Inflammatory macrophage treated with lipopolysaccharide for 4 hours (primary cell): Measurements from ENCODE around the gene LUZP2.

Experiments
- DNase-seq: peaks from one replicate; pipeline ENCODE4 v3.0.0-alpha.2; 2020

LUZP2 gene

GRCh38 chr11:24636291-24636629 is 139.4 kb downstream of the LUZP2 start:
- no peak for DNase-seq

- DNase-seq, result no peak
These were observed 140.7 kb downstream of the LUZP2 start for GRCh38 chr11:24637520-24637919.

GRCh38 chr11:24642648-24643047 is 145.8 kb downstream of the LUZP2 start:
- no peak for DNase-seq

GRCh38 chr11:24645563-24645962 is 148.7 kb downstream of the LUZP2 start:
- DNase-seq, result no peak

GRCh38 chr11:24651873-24652272 is 155.0 kb downstream of the LUZP2 start:
- DNase-seq, result no peak

- DNase-seq, result no peak
These were observed 157.0 kb downstream of the LUZP2 start for GRCh38 chr11:24653901-24654300.

- DNase-seq, result no peak
These were observed 164.5 kb downstream of the LUZP2 start for GRCh38 chr11:24661331-24661730.

- no peak for DNase-seq
These were observed 167.5 kb downstream of the LUZP2 start for GRCh38 chr11:24664399-24664798.

- DNase-seq, result no peak
These were observed 170.6 kb downstream of the LUZP2 start for GRCh38 chr11:24667353-24667968.

GRCh38 chr11:24678703-24679348 is 182.0 kb downstream of the LUZP2 start:
- DNase-seq, result no peak

GRCh38 chr11:24679821-24680351 is 183.0 kb downstream of the LUZP2 start:
- no peak for DNase-seq

- DNase-seq, result no peak
These were observed 186.7 kb downstream of the LUZP2 start for GRCh38 chr11:24683583-24683982.

- DNase-seq, result no peak
These were observed 189.0 kb downstream of the LUZP2 start for GRCh38 chr11:24685821-24686220.

- no peak for DNase-seq
These were observed 190.8 kb downstream of the LUZP2 start for GRCh38 chr11:24687531-24688147.

- no peak for DNase-seq
These were observed 192.1 kb downstream of the LUZP2 start for GRCh38 chr11:24688981-24689380.

- DNase-seq, result no peak
These were observed 200.8 kb downstream of the LUZP2 start for GRCh38 chr11:24697522-24698111.

- DNase-seq, result no peak
These were observed 207.9 kb downstream of the LUZP2 start for GRCh38 chr11:24704716-24705115.

- DNase-seq, result no peak
These were observed 208.6 kb downstream of the LUZP2 start for GRCh38 chr11:24705474-24705873.

- DNase-seq, result no peak
These were observed 211.8 kb downstream of the LUZP2 start for GRCh38 chr11:24708616-24709015.

- no peak for DNase-seq
These were observed 213.2 kb downstream of the LUZP2 start for GRCh38 chr11:24709928-24710565.

- DNase-seq, result no peak
These were observed 217.7 kb downstream of the LUZP2 start for GRCh38 chr11:24714601-24715000.

GRCh38 chr11:24716403-24716802 is 219.6 kb downstream of the LUZP2 start:
- no peak for DNase-seq

- DNase-seq, result no peak
These were observed 226.4 kb downstream of the LUZP2 start for GRCh38 chr11:24723231-24723630.
